GM12872 (cell line): ENCODE data around the gene MBD1.

Source experiments
- TF ChIP-seq, protein P1 (sequence below): IDR thresholded peaks from 3 replicates; pipeline ENCODE4 v1.5.1; 2011; ENCODE audit warnings: low read depth, mild to moderate bottlenecking, low read length, moderate library complexity; ENCODE audit not compliant: insufficient read depth

The MBD1 gene

DNA sequence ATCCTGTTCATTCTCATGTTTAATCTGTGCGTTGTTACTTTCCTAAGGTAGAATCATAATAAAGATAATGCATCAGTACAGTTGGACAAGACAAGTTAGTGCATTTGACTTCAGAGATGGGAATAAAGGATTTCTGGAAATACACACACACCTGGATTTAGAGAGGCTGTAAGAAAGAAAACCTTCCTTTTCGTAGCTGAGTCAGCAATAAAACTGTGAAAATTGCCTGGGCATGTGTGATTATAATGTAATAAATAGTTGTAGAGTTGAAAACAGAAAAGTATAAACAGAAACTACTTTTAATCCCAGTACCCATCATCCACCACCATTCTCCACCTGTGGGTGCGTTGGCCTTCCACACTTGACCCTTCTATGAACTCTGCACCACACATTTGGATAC, 30.4 kb downstream of the MBD1 start:
- TF ChIP-seq, protein P1, sequence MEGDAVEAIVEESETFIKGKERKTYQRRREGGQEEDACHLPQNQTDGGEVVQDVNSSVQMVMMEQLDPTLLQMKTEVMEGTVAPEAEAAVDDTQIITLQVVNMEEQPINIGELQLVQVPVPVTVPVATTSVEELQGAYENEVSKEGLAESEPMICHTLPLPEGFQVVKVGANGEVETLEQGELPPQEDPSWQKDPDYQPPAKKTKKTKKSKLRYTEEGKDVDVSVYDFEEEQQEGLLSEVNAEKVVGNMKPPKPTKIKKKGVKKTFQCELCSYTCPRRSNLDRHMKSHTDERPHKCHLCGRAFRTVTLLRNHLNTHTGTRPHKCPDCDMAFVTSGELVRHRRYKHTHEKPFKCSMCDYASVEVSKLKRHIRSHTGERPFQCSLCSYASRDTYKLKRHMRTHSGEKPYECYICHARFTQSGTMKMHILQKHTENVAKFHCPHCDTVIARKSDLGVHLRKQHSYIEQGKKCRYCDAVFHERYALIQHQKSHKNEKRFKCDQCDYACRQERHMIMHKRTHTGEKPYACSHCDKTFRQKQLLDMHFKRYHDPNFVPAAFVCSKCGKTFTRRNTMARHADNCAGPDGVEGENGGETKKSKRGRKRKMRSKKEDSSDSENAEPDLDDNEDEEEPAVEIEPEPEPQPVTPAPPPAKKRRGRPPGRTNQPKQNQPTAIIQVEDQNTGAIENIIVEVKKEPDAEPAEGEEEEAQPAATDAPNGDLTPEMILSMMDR: no peak

DNA sequence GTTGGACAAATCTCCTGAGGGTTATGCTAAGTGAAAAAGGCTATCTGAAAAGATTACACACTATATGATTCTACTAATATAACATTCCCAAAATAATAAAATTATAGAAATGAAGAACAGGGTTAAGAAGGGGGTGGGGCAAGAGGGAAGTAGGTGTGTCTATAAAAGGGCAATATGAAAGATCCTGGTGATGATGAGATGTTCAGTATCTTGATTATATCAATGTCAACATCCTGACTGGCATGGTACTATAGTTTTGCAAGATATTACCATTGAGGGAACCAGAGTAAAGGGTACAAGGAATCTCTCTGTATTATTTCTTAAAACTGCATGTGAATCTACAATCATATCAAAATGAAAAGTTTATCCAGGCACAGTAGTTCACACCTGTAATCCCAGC, 31.7 kb downstream of the MBD1 start:
- TF ChIP-seq, protein P1: no peak

DNA sequence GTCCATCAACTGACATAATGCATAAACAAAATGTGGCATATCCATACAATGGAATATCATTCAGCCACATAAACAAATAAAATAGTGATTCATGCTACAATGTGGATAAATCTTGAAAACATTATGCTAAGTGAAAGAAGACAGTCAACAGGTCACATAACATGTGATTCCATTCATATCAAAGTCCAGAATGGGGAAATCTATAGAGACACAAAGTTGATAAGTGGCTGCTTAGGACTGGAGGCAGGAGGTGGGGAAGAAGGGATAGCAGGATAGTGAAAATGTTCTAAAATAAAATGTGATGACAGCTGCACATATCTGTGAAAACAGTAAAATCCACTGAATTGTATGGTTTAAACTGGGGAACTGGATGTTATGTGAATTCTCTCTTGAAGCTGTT, 33.8 kb downstream of the MBD1 start:
- TF ChIP-seq, protein P1: no peak

DNA sequence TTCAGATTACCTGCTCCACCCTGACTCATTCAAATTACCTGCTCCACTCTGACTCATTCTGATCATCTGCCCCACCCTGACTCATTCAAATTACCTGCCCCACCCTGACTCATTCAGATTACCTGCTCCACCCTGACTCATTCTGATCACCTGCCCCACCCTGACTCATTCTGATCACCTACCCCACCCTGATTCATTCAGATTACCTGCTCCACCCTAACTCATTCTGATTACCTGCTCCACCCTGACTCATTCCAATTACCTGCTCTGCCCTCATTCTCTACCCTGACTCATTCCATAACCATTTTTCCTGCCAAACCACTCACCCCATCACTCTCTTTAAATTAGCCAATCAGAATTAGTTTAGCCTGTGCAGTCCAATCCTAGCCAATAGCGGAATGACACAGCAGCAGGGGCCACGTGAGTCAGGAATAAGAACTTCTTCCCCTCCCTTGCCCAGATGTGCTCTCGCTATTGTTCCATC, 41.2 kb downstream of the MBD1 start:
- TF ChIP-seq, protein P1: no peak

DNA sequence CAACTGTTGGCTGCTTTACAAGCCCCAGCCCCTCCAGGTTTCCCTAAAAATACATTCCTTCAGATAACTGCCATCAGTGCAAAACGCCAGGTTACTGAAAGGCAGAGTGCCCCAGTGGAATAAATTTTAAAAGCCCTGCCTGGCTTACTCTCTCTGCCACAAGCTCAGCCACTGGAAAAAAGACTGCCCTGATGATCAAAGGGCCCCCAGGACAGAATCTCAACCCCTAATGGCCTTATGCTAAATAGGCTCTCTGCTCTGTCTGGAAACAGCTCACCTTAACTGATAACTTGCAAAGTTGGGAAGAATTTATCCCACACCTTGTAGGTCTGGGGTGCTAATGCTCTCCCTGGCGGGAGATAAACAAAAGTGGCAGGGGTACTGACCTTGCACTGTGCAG, 48.9 kb downstream of the MBD1 start:
- TF ChIP-seq, protein P1: no peak

DNA sequence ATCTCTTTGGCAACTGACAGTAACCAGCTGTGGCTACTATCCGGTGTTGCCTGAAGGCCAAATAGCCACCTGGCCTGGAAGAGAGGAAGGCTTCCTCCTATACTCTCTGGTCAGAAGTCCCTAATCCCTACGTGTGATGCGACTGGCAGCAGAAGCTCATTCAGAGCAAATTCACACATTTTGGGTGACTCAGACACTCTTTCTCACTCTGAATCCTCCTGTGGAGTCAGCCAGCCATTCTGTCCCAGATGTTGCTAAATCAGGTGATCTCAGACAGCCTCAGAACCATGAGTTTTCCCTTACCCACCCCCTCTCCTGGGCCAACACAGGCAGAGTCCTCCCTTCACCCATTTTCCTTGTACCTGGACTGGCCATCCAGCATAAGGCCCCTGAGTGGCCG, 49.7 kb downstream of the MBD1 start:
- TF ChIP-seq, protein P1: no peak
